ENCODE data around the gene DNASE1L1. TPM values are rescaled to one million over a fixed set of nuclear protein-coding genes. Genes with fewer than 3 reads are reported as not detected.

Gene DNASE1L1, protein sequence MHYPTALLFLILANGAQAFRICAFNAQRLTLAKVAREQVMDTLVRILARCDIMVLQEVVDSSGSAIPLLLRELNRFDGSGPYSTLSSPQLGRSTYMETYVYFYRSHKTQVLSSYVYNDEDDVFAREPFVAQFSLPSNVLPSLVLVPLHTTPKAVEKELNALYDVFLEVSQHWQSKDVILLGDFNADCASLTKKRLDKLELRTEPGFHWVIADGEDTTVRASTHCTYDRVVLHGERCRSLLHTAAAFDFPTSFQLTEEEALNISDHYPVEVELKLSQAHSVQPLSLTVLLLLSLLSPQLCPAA
- 100 to 1,000 TPM in 1 of 4 donors, 10 to 100 TPM in 3; 15.9 to 156 (median 36.9) TPM for total RNA-seq

DNA sequence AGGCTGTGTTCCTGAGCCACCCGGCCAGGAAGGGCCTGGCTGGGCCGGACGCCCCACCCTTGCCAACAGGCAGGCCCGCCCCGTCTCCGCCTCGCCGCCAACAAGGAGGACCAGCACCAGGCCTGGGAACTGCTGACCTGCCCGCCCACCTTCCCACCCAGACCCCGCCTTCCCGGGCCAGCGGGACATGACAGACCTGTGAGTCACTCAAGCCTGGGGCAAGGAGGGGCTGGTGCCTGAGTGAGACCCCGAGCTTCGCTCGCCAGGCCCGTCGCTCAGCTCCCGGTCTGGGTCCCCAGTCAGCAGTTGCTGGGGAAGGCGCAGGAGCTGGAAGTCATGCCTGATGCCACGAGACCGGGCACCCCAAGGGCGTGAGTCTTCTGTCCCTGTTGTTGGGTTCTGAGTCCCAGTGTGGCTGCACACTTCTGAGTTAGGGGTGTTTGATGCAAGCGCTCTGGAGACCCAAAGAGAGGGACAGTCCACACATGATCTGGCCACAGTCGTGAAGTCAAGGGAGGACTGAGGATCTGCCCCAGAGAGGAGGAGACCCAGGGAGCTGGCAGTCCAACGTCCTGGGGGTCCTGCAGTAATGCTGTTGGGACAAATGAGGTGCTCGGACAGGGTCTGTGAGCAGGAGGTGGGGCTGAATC, at the start of gene DNASE1L1:
DNASE1L1 (minus strand) TSS at position 33 of the 650 bp plus-strand sequence. CDS start 3,686 bp downstream, outside the sequence.
- peak; percentile 90 for DNase-seq
- no peaks in the 10 kb centered on the region for H3K27me3 ChIP-seq
- no peaks in the 10 kb centered on the region for H3K9me3 ChIP-seq
- no peaks in the 10 kb centered on the region for H3K36me3 ChIP-seq
- H3K27ac ChIP-seq: peak within 1 kb of the TSS; percentile 73 to 98 (median 88)
- TF ChIP-seq EP300 (IDR thresholded peaks at IDR 0.05; ENCODE audit: low read depth) (no peak), CTCF (IDR thresholded peaks at IDR 0.05) (no peak), POLR2AphosphoS5 (IDR thresholded peaks at IDR 0.05) (peak in 2 of 3 donors; percentile 32 to 39), POLR2A (IDR thresholded peaks at IDR 0.05) (no peak)
- WGBS, 2 donors (ENCODE audit: low coverage in 1 of 2): 59% methylated on average over 9 of the region's 26 CpGs; no CpG with 5 or more reads in 1 of the 2 donors
- in situ Hi-C loops (cut with MboI; ENCODE audit: low pct_ligation_motif_present in 1 of 4, low pct_unique_long_range_greater_than_20kb in 1 of 4, low sequenced_read_pairs in 3 of 4) (loop anchor here in 3 of 4 donors (25.0 kb wide), 1 partner anchor 128 kb away; the partner anchor contains the start of genes G6PD (in 3 of the 3) and IKBKG (in 3 of the 3)), intact Hi-C loops (cut with DNase I; ENCODE audit: low total_unique reads) (loop anchor here (5.0 kb wide), 1 partner anchor 43 kb away; no protein-coding TSS in a partner anchor)
- H3K4me1 ChIP-seq: peaks cover 0 to 23% (median 8%) of the 10 kb centered on the region in 4 donors
- H3K4me3 ChIP-seq: peak within 1 kb of the TSS in 2 of 4 donors; percentile 8 to 43

DNA sequence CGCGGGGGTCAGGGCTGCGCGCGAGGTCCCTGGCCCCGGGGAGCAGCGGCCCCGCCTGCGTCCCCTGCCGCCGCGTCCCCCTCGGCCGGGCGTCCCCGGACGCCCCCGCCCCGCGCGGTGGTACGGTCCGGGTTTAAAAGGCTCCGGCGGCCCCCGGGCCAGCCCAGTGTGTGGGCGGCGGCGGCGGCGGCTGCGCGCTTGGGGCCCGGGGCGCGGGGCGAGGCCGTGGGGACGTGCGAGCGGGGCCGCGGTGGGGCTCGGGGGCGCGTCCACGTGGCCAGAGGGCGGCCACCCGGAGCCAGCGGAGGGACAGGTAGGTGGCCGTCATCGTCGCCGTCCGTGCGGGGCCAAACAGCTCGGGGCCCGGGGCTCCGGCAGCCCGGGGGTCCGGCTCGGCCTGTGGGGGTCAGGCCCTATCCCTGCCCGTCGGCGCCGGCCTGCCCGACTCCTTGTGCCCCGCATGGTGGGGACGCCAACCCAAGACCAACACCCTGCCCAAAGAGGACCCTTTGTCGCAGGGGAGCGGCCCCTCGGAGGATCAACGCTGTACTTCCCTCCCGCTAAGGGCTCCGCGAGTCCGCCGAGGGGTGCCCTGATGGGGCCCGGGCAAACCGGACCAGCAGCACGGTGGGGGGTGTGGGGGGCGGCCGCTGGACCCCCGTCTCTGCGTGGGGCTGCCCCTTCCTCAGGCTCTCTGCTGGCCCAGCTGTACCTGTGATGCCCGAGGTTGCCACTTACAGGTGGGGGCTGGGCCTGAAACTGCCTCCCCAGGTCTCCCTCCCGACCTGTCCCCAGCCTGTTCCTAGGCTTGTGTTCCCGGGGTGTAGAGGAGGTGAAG, 49.3 kb upstream of the DNASE1L1 start, which contains the start of gene PLXNA3:
PLXNA3 (plus strand) TSS at position 166 of the 838 bp plus-strand sequence. CDS start 1,903 bp downstream, outside the sequence.
- Histone ChIP-seq H3K36me3 (no peaks in the 10 kb centered on the region), H3K4me3 (peak within 1 kb of the TSS; percentile 56 to 78 (median 62)), H3K27me3 (no peaks in the 10 kb centered on the region), H3K4me1 (peaks cover 2 to 9% (median 6%) of the 10 kb centered on the region in 4 donors), H3K27ac (peak within 1 kb of the TSS; percentile 65 to 91 (median 80)), H3K9me3 (no peaks in the 10 kb centered on the region)
- DNase-seq: peak; percentile 53
- no peak for TF ChIP-seq EP300 (IDR thresholded peaks at IDR 0.05; ENCODE audit: low read depth)
- peak; percentile 14 to 23 (median 15) for TF ChIP-seq POLR2AphosphoS5 (IDR thresholded peaks at IDR 0.05)
- intact Hi-C loops (cut with DNase I; ENCODE audit: low total_unique reads) (no loop called here), in situ Hi-C loops (cut with MboI; ENCODE audit: low pct_ligation_motif_present in 1 of 4, low pct_unique_long_range_greater_than_20kb in 1 of 4, low sequenced_read_pairs in 3 of 4) (no loop called here)
- WGBS, 2 donors (ENCODE audit: low coverage in 1 of 2): 65% methylated on average over 69 of the region's 88 CpGs; no CpG with 5 or more reads in 1 of the 2 donors

DNA sequence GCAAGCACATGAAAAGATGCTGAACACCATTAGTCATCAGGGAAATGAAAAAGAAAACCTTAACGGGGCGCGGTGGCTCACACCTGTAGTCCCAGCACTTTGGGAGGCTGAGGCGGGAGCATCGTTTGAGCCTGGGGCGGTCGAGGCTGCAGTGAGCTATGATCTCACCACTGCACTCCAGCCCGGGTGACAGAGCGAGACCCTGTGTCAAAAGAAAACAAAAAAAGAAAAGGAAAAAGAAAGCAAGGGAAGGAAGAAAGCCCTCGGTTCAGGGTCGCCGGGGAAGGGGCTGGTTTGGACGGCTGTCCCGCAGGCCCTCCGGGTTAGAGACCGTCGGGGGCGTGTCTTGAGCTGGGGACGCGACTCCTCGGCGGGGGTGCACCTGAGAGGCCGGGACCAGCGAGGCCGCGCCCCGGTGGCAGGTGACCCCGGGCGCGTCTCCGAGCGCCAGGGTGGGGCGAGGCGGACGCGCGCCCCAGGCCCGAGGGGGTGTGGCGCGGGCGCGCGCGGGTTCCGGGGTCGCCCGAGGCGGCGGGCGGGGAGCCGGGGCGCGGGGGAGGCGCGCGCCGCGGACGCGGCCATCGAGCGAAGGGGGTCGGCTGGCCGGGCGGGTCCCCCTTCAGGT, 48.5 kb upstream of the DNASE1L1 start:
- Histone ChIP-seq H3K4me3 (peak overlapping the region; percentile 23 to 78 (median 62)), H3K4me1 (peaks cover 2 to 9% (median 6%) of the 10 kb centered on the region in 4 donors), H3K27me3 (no peaks in the 10 kb centered on the region), H3K36me3 (no peaks in the 10 kb centered on the region), H3K9me3 (no peaks in the 10 kb centered on the region), H3K27ac (peak overlapping the region; percentile 65 to 91 (median 80))
- in situ Hi-C loops (cut with MboI; ENCODE audit: low pct_ligation_motif_present in 1 of 4, low pct_unique_long_range_greater_than_20kb in 1 of 4, low sequenced_read_pairs in 3 of 4): no loop called here
- intact Hi-C loops (cut with DNase I; ENCODE audit: low total_unique reads): no loop called here
- TF ChIP-seq EP300 (IDR thresholded peaks at IDR 0.05; ENCODE audit: low read depth): no peak
- no peak for TF ChIP-seq POLR2AphosphoS5 (IDR thresholded peaks at IDR 0.05)
- no peak for TF ChIP-seq POLR2A (IDR thresholded peaks at IDR 0.05)
- TF ChIP-seq CTCF (IDR thresholded peaks at IDR 0.05): no peak
- WGBS, 2 donors (ENCODE audit: low coverage in 1 of 2): 0 to 39% methylated on average over 8 to 30 of the region's 65 CpGs
- peak; percentile 72 for DNase-seq

DNA sequence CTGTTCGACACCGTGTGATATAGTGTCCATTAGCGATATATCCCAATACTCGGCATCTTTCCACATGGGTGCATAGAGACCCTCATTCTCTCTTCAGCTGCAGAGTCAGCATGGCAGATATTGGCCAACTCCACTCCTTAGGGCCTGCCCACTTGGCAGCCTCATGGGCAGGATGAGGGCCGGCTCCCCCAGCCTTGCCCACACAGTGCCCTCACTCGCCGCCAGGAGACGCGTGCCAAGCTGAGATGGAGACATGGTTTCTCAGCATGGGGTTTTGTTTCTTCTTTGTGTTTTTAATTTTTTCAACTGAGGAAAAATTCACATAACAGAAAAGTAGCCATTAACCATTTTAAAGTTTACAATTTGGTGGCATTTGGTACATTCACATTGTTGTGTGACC, 43.8 kb upstream of the DNASE1L1 start:
- no peak for DNase-seq
- no peaks in the 10 kb centered on the region for H3K4me1 ChIP-seq
- no peaks in the 10 kb centered on the region for H3K27me3 ChIP-seq
- H3K27ac ChIP-seq: no peak overlapping the region
- H3K4me3 ChIP-seq: no peak overlapping the region
- no peaks in the 10 kb centered on the region for H3K9me3 ChIP-seq
- TF ChIP-seq POLR2A (IDR thresholded peaks at IDR 0.05) (no peak), EP300 (IDR thresholded peaks at IDR 0.05; ENCODE audit: low read depth) (no peak), CTCF (IDR thresholded peaks at IDR 0.05) (no peak), POLR2AphosphoS5 (IDR thresholded peaks at IDR 0.05) (no peak)
- intact Hi-C loops (cut with DNase I; ENCODE audit: low total_unique reads): loop anchor here (5.0 kb wide), 1 partner anchor 46 kb away; the partner anchor contains the start of gene DNASE1L1
- 83% methylated on average over 9 of the region's 9 CpGs; no CpG with 5 or more reads in 1 of the 2 donors for WGBS, 2 donors (ENCODE audit: low coverage in 1 of 2)
- in situ Hi-C loops (cut with MboI; ENCODE audit: low pct_ligation_motif_present in 1 of 4, low pct_unique_long_range_greater_than_20kb in 1 of 4, low sequenced_read_pairs in 3 of 4): no loop called here
- H3K36me3 ChIP-seq: no peaks in the 10 kb centered on the region

Data from transverse colon (tissue), 4 donors.